GM04503 (cell line): ENCODE data around the gene ARFGAP1.

Experiments used
- DNase-seq: peaks from one replicate; pipeline ENCODE4 v3.0.0-alpha.2; 2012; ENCODE audit warnings: low read depth

Gene ARFGAP1

DNA sequence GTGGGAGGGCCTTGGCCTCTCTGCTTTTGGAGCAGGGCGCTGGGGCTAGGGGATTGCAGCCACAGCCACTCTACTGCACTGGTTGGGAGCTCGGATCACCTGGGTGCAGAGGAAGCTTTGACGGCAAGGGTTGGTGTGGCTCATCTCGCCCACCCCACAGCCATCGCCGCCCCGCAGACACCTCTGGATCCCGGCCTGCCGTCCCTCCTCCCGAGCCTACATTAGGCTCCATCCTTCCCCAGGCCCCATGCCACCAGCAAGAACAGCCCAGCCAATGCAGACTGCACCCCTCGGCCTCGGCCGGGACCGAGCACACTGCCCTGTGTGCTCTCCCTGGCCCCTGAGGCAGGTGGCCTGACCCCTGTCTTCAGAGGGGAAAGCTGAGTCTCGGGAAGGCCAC is 12.1 kb upstream of the ARFGAP1 start:
- DNase-seq, result no peak

DNA sequence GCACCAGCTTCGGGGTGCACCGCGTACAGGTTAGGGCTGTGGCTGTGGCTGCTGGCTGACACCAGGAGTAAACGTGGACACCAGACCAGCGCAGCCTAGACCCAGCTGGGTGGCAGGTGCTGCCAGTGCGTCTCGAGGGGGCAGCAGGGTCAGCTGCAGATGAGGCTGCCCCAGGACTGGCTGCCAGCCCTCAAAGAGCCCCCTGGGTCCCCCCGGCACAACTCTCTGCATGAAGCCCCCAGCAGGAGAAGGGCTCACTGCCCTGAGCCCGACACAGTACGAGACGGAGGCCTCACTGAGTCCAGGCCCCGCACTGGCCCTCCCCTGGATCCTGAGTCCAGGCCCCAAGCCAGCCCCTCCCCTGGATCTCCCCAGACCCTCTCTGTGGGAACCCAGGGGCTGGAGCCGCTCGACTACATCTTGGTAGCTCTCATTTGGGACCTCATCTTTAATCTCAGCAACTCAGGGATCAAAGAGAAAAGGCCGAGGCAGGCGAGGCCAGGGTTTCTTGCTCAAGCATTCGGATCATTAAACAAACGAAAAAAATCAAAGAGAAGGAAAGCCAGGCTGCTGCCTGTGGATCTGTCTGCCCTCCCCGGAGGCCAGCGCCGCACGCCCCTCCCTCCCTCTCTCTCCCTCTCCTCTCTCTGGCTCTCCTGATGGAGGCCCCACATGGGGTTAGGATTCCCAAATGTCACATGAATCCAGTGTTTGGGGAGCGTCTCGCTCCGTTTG is 11.4 kb upstream of the ARFGAP1 start:
- no peak for DNase-seq

DNA sequence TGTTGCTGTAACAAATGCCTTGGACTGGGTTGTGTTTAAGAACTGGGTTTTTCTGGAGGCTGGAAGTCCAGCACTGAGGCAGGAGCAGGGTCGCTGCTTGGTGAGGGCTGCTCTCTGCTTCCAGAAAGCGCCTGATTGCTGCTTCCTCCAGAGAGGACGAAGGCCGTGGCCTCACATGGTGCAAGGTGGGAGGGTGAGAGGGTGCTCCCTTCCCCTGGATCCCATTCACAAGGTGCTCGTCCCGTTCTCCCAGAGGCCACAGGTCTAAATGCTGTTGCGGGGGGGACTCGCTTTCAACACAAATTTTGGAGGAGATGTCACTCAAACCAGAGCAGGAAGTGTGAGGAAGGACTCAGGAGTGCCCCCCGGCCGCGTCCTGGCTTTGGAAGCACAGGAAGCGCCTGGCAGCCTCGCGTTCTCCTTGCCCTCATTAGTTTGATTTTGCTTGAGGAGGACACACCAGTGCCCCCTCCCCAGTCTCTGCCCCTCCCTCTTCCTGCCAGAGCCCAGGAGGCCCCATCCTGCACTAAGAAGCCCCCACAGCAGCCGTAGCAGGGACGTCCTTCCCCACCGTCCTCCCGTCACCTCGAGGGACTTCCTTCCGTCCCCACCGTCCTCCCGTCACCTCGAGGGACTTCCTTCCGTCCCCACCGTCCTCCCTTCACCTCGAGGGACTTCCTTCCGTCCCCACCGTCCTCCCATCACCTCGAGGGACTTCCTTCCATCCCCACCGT is 10.7 kb upstream of the ARFGAP1 start:
- DNase-seq, result no peak

DNA sequence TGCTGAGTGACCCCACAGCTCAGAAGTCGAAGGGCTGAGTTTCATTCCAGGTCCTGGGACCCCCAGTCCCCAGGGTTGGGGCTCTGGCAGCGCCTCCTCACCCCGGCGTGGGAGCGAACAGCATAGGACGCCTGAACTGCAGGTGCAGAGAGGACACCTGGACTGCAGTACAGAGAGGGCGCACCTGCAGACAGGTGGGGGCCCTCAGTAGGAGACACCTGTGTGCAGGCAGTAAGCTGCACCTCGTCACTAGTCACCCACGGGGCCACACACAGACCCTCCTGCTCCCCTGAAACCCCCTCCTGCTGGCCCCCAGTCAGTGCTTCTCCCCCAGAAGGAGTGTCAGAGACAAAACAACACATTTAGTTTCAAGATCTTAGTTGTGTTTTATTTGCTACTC is 9.8 kb upstream of the ARFGAP1 start:
- DNase-seq, result no peak

DNA sequence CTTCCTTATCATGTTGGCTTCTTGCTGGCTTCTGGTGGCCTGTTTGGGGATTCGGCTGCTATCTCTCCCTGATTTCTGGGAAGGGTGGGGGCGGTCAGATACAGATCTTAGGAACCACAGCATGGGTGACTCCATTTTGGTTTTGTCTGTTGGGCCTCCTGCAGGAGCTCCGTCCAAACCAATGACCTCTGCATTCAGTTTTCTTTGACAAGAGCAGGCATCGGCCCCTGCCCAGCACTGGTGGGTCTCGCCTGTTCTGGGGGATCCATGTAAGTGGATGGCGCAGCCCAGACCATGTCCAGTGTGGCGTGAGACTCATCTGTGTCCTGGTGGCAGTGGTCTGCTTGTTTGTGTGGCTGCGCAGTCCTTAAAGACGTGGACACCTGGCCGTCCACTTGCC is 8.6 kb upstream of the ARFGAP1 start:
- no peak for DNase-seq

DNA sequence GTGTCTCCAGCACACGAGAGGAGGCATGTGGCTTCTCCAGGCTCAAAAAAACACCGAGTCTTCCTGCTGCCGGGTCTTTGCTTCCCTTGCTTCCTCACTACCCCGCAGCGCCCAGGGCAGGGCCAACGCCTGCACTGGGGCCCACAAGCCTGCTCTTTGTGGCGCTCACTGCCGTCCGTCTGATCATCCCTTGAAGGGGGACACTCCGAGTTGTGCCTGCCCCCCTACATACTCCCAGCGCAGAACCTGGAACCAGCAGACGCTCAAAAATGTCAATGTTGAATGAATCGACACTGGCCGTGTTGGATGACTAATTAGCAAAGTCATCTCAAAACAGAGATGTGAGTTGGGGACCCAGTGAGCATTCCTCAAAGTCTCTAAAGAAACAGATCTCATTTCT is 8.1 kb upstream of the ARFGAP1 start:
- DNase-seq, result no peak

DNA sequence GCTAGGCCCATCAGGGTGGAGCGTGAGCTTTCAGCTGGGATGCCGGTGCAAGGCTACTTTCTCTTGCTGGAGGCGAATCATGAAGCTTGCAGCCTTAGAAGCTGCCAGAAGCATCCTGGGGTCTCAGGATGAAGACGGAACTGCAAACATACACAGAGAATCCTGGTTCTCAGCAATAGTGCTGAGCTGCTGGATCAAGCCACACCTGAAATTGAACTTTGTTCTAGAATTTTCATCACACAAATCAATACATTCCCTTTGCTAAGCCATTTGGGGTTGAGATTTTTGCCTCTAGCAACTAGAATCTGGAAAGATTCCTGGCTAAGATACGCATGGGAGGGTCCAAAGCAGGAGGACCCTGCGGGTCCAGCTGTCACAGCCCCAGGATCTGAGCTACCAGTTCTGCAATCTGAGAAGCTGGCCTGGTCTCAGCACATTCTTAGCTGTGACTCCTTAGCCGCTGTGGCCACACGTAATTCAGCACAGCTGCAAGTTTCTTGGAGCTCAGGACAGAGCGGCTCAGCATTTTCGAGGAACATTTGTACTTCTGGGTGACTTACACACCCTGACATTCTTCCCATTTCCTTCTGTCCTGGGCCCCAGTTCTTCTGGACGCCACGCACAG is 6.6 kb upstream of the ARFGAP1 start:
- peak; percentile 42 for DNase-seq

DNA sequence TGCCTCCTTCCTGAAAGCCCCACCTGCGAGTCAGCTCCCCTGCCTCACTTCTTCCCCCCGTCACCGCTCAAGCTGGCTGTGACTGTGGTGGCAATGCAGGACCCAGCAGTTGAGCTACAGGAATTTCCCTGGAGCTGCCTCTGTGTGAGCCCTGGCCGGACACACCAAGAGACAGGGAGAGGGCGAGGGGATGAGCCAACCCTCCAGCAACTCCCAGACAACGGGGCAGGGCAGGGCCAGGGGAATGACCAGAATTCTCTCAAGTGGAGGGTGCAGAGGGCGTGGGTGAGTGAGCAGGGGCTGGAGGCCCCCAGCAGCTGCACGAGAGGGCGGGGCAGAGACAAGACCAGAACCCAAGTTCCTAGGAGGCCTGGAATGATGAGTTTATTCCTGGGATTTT is 4.9 kb upstream of the ARFGAP1 start:
- DNase-seq, result no peak

DNA sequence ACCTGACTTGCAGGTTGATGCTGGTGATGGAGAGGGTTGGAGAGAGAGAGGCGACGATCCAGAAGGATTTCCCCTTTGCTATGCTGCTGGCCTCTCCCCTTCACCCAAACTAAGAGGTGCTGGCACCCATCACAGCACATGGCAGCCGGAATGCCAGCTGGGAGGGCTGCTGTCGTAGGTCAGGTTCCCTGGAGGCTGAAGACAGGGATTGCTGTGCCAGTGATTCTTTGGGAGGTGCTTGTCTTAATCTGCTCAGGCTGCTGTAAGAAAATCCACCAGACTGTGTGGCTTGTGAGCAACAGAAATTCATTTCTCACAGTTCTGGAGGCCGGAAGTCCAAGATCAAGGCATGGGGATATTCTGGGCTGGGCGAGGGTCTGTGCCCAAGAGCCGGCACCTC is 4.4 kb upstream of the ARFGAP1 start:
- DNase-seq, result no peak

DNA sequence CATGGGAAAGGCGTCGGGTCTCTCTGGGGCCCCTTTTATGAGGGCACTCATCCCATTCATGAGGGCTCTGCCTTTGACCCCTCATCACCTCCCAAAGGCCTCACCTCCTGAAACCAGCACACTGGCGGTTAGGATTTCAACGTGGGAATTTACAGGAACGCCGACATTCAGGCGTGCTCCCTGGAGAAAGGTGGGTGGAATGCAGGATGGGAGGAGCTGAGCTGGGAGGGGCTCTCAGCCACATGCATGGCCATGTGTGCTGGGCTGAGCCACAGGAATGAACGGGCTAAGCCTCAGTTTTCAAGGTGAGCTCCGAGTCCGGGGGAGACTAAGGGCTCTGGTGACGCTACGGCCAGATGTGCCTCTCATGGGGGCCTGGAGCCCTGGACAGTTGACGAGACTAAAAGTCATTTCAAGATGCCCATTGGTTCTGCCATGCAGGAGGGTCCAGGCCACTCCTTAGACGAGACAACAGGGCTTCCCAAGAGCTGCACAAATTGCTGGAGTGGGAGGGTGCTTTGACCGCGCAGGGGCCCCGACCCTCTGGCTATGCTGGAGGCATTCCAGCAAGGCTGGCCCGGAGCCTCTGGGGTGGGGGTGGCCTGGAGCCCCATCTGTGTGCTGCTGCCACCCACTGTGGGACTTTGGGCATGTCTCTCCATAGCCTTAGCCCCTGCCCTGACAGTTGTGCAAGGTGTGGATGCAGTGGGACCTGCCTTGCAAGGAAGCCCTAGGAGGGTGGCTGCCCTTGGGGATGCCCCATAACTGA is 3.8 kb upstream of the ARFGAP1 start:
- no peak for DNase-seq

DNA sequence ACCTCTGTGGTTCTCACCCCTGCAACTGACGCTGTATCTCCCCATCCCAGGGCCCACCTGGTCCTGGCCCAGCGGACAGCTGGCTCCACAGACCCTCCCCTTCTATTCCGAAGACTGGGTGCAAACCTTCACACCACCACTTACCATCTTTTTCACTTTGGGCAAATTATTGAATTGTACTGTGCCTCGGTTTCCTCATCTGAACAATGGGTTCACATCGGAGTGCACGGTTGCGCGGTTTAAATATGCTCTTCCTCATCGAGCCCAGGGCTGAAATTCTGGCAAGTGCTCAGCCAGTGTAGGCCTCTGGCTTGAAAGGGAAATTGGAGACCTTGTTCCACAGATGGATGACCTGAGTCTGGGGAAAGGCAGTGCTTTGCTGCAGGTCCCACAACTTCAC is 2.9 kb upstream of the ARFGAP1 start:
- DNase-seq, result no peak

DNA sequence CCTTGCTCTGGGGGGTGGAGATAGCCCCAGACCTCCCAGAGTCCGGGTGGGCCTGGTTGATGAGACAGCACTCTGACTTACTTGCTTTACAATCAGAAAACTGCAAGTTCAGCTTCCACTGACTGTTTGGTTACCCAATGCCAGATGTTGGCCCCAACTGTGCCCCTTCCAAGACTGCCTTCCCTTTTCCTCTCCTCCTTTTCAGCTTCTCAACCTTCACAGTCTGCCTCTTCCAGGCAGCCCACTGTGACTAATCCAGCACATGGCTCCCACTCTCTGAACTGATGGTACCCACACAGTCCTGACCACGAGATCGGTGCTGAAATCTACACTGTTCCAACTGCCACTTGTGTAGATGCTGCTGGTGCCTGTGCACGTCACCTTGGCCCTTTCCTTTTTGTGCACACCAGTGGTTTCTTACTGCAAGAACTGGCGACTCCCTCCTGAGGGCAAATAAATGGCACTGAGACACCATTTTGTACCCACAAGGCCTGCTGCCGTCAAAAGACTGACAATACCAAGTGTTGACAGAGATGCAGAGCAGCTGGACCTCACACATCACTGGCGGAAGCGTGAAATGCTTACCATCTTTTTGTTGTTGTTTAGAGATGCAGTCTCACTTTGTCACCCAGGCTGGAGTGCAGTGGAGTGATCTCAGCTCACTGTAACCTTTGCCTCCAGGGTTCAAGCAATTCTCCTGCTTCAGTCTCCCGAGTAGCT is 1.8 kb upstream of the ARFGAP1 start:
- no peak for DNase-seq

DNA sequence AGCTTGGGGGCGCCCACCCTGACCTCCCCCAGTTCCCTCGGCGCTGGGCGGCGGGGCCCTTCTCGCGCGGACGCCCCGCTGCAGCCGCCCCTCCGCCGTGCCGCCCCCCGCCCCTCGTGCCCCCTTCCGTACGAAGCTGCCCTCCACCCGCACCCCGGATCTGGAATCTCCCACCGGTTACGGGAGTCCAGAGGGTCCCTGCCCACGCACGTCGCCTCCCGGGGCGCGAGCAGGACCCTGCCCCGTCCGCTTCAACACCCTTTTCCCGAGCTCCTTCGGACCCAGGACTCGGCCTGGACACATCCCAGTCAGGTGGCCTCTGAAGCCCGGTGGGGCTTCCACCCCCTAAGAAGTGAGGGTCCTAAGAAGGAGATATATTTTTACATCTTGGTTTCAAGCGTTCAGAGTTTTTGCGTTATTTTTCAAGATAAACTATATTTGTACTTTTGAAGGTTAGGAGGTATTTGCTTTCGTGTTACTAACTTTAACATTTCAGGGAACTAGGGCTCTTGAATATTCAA is 506 bp downstream of the ARFGAP1 start:
- no peak for DNase-seq

DNA sequence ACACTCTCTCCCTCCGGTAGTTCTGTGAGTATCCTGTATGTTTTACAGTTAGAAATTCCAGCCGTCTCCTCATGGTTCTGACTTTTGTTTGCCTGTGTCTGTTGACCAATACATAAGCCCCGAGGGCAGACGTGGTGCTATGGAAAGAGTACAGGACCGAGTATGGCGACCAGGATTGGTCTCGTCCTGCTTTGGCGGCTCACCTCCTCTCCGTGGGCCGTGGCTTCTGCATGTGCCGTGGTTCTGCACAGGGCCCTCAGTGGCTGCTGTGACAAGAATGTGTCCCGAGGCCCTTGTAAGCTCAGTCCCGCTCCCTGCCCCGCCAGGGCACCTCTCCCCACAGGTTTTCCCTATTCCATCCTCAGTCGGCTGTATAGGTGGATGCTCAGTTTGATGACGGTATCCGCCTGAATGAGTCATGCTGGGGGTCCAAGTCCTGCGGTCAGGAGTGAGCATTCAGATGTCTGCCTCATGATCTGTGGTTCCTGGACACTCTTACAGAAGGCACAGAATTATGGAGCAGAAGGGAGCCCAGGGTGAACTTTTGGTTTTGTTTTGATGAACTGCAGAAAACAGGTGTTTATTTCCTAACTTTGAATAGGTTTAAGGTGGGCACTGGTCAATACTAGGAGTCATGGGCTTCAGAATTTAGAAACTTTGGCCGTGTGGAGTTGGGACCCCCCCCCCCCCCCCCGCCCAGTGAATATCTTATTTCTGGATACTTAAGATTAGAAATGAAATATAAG is 1.2 kb downstream of the ARFGAP1 start:
- peak; percentile 16 for DNase-seq

DNA sequence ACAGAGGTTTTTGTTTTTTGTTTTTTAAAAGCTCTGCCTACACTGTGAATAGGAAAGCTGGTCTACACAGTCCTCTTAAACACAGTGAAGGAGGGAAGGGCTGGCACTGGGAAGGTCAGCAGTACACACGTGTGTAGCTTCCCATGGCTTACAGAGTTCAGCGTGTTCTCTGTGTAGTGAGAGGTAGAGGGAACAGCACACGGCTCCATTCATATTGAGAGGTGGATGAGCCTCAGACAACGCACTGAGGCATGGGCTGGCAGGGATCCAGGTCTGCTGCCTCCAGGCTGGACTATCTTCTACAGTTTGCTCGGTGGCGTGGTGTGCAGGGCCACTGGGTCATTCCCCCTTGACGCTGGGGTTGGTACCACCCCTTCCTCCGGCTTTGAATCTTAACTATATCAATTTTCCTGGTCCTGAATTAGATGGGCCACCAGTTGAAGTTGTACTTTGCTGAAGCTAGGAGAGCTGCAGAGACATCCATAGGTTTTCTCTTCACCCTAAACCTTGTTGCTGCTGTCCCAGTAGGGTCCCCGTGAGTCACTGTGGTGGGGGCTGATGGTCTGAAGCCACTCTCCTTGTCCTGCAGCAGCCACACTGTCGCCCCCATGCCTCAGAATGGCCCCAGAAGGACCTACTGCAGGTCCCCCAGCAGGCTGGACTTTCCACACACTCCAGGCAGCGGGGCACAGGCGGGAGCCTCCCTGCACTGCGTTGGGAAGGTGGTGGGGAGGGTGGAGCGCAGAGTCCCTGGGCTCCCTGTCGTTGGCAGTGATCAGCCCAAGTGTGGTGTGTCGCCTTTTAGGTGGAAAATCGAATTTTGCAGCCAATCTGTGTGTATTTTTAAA is 2.0 kb downstream of the ARFGAP1 start:
- no peak for DNase-seq

DNA sequence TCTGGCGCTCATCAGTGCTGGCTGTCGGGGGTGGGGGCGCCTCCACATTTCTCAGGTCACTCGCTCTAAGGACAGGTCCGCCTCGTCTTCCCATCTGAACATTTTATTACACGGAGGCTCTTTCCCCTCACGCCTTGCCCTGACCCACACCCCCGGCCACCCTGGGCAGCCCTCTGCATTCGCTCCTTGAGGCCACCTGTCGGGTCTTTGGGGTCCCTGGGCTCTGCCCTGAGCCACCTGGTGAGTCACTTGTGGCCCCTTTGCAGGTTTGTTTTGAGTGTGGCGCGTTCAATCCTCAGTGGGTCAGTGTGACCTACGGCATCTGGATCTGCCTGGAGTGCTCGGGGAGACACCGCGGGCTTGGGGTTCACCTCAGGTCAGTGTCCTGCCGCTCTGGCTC is 3.2 kb downstream of the ARFGAP1 start:
- no peak for DNase-seq

DNA sequence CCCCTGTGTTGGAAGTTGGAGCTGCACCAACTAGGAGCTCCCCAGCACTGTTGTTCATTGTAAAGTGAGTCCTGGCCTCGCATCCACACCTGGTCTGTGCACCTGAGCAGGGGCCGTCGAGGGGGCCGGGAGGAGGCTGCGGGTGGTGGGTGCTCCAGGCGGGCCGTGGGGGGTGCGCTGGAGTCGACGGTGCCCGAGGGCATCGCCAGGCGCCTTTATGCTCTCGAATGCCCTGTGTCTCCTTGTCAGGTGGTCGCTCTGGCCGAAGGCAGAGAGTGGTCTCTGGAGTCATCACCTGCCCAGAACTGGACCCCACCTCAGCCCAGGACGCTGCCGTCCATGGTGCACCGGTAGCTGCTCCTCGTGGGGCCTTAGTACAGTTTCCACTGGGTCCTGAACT is 4.3 kb downstream of the ARFGAP1 start:
- DNase-seq, result no peak

DNA sequence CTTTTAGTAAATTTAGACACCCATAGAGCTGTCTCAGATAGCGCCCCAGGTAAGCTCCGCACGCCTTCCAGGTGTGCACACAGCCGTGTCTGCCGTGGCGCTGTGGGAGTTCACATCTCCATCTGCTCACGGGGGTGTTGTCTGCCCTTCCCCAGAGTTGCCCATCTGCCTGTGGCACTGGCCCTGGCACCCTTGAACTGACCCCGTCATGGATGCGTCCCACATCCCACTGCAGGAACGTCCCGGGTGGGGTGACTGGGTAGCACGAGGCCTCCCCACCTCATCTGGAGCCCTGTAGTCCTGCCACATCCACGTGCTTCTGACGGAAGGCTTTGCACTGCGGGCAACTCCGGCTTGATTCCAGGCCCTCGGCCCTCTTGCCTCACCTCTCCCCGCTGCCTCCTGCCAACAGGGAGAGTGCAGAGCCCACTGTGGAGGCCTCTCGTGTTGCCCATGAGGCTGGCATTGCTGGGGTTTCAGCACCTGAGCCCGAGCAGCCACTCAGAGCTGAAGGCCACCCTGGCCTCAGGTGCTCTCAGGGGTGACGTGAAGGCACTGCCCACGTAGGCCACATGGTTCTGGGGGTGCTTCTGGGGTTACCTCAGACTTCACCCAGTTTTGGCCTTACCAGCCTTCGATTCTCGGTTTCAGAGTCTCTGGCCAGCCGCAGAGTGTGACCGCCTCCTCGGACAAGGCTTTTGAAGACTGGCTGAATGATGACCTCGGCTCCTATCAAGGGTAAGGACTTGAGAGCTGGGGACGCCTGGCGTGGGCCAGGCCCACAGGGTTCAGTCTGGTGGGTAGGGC is 5.1 kb downstream of the ARFGAP1 start:
- DNase-seq, result no peak

DNA sequence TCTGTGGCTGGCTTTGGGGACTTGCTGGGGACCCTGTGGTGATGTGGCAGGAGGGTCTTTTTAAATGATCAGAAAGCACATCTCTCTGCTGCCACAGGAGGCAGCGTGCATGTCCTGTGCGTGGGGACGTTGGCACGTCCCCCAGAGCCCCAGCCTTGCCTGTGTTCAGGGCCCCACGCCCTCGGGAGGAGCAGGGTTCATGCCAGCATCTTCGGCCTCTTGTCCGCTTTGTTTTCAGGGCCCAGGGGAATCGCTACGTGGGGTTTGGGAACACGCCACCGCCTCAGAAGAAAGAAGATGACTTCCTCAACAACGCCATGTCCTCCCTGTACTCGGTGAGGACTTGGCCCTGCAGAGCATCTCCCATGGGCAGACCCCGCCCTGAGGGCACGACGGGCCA is 6.0 kb downstream of the ARFGAP1 start:
- DNase-seq, result no peak
